ENCODE measurements around the gene LITAFD.
"Not testable (repeated sequence)": the region's sequence is repeated elsewhere in the genome, so short reads cannot be mapped to it uniquely, and the experiment has no call there.

The LITAFD gene

GRCh38 chr16:8882041-8882617, at the start of gene LITAFD:
Gene LITAFD, plus strand, starts transcription at chr16:8882351. Its CDS starts 2,005 bp downstream, at chr16:8884356.
- no peak for DNase-seq

GRCh38 chr16:8832717-8833105, 49.4 kb upstream of the LITAFD start:
- DNase-seq, result no peak

DNA sequence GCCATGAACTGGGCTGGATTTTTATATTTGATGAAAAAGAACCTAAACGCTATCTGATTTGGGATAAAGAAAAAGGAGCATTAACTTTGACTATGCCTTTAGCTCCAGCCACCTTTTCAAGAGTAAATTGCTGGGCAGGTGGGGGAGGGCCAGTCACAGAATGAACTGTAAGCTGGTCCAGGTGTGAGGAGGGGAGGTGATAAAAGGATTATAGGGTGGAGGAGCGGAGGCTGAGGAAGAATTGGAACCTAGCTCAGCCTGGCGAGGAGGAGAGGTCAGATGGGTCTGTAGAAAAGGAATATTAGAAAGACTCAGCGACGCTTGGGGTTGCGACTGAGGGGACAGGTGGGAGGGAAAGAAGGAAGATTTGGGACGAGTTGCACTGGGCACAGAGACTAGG, 45.4 kb upstream of the LITAFD start:
- not testable (repeated sequence) for DNase-seq

GRCh38 chr16:8837594-8837993, 44.6 kb upstream of the LITAFD start:
- DNase-seq, result not testable (repeated sequence)

GRCh38 chr16:8842016-8842415, 40.1 kb upstream of the LITAFD start:
- DNase-seq, result not testable (repeated sequence)

- DNase-seq, result not testable (repeated sequence)
These were observed 38.9 kb upstream of the LITAFD start for GRCh38 chr16:8843296-8843695.

DNA sequence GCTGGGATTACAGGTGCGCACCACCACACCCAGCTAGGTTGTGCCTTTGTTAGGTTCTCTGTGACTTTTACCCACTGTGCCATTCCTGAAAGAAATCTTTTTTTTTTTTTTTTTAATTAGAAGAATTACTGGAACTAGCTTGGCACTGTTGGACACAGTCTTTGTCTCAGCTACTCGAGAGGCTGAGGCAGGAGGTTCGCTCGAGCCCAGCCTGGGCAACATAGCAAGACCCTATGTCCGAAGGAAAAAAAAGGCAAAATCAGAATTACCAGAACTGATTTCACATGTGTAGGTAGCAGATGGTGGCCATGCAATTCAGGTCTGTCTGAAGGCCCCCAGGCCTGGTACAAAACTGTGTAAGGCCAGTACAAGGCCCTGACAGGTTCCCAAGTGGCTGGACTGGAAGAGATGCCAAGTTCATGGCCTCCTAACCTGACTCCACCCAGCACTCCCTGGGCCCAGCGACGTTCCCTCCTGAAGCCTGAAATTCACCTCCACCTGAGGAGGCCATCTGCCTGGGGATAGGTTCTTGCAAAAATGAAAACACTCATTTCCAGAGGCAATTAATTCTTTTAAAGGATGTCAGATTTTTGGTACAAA, 36.4 kb upstream of the LITAFD start:
- no peak for DNase-seq

GRCh38 chr16:8846401-8846932, 35.7 kb upstream of the LITAFD start:
- DNase-seq, result no peak

GRCh38 chr16:8847145-8847544, 35.0 kb upstream of the LITAFD start:
- no peak for DNase-seq

DNA sequence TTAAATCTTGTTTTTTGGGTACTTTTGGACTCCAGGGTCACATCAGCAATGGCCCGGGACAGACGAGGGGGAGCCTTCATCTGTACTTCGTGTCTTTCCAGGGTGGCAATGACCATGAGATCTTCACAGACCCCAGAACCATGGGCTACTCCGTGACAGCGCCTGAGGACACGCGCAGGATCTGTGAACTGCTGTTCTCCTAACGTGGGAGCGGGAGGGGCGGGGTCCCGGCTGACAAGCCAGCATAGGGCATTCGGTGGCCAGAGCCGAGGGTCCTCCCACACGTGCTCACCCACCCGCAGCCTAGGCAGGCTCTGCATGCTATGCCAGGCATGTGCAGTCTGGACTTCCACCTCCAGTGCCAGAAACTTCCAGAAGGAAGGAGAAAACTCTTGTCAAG, 34.5 kb upstream of the LITAFD start:
- DNase-seq, result no peak

- DNase-seq, result no peak
These were observed 33.8 kb upstream of the LITAFD start for GRCh38 chr16:8848231-8848938.

- DNase-seq, result no peak
These were observed 33.2 kb upstream of the LITAFD start for GRCh38 chr16:8848939-8849391.

- DNase-seq, result no peak
These were observed 32.6 kb upstream of the LITAFD start for GRCh38 chr16:8849411-8850011.

- DNase-seq, result no peak
These were observed 31.8 kb upstream of the LITAFD start for GRCh38 chr16:8850279-8850885.

- DNase-seq, result no peak
These were observed 30.3 kb upstream of the LITAFD start for GRCh38 chr16:8851761-8852403.

DNA sequence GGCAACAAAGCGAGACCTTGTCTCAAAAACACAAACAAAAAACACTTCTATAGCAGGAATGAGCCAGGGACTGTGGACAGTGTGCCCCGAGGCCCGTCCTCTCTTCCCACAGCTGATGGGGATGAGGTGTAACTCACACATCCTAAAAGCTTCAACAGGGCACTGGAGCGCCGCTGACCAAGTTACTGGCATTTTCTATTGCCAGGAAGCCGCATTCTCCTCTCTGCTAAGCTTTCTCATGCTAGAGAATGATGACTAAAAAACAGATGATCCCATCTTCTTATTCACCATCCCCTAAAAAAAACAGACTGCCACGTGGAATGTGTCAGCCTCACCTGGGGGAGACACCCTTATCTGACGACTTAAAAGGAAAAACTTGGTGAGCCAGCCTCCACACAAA, 29.6 kb upstream of the LITAFD start:
- no peak for DNase-seq

DNA sequence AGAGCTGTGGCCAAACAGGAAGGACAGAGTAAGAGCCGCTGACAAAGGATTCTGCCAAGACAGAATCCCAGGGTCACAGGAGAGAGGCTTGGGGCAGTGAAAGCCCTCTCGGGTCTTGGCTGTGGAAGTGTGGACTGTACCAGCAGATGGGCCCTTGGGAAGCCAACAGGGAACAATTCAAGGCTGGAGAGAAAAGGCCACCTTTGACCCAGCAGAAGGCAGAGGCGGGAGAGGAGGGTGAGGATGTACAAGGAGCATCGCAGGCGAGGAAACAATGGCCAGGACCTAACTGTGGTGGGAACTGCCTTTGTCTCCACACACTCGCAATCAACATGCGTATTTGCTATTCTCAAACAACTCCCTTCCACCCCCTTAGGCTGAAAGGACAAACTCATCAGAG, 29.0 kb upstream of the LITAFD start:
- no peak for DNase-seq

- DNase-seq, result no peak
These were observed 28.5 kb upstream of the LITAFD start for GRCh38 chr16:8853611-8854010.

DNA sequence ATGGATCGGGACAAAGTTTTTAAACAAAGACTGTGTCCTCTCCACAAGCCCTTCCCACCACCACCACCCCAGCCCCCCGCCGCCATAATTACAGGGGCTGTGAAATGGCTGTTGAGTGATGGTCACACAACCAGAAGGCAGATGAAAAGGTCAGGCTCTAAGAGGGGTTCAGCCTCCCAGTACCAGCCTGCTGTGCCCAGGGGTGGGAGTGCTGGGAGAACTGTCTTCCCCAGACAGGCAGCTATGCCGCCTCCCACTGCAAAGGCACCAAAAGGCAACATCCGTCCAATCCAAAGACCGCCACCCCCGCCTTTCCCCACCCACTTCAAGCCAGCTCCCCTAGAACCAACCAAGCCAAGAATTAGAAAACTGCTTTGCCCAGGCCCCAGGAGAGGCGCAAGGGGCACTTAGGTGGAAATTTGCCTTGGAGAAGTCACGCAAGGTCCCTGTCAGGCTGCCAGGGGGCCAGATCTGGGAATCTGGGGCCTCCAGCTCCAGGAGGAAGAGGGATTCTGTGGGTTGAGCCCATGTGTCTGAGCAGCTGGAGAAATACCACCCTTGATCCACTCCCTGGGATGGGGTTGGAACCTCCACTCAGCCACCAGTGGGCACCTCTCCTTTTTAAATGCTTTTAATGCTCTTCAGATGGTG, 27.7 kb upstream of the LITAFD start:
- no peak for DNase-seq

- DNase-seq, result no peak
These were observed 26.9 kb upstream of the LITAFD start for GRCh38 chr16:8855051-8855786.

DNA sequence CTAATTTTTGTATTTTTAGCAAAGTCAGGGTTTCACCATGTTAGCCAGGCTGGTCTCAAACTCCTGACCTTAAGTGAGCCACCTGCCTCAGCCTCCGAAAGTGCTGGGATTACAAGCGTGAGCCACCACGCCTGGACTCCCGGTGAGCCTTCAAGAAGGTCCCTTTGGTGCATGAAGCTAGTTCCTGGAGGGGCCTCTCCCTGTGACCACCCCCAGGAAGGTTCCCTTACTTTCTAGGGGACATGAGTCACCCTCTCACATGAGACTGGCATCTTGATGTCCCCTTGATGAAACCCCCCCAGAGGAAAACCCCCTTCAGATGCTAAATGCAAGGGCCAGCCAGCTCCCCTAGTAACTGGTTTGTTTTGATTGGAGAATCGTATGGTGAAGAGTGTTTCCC, 26.2 kb upstream of the LITAFD start:
- DNase-seq, result no peak

Measured in C1 segment of cervical spinal cord (tissue), 14 donors.